NCI-H226 (cell line): ENCODE measurements around the gene VANGL1.

Experiments
- DNase-seq: peaks from one replicate; pipeline ENCODE4 v3.0.0-alpha.2; 2015

The VANGL1 gene

DNA sequence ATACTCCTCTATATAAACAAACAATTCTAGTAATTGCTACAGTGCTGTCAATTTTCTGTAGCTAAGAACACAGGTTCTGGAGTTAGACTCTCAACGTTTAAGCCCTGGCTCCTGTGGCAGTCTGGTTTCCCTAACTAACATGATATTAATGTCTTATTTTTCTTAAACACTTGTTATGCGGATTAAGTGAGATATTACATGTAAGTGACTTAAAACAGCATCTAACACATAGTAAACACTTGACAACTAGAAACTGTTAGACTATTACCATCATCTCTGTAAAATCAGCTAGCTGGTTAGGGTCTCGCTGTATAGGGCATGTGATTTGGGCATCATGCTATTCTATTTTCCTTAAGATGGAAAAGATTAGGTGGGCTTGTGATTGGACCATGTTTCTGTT is 2.3 kb downstream of the VANGL1 start:
- no peak for DNase-seq

DNA sequence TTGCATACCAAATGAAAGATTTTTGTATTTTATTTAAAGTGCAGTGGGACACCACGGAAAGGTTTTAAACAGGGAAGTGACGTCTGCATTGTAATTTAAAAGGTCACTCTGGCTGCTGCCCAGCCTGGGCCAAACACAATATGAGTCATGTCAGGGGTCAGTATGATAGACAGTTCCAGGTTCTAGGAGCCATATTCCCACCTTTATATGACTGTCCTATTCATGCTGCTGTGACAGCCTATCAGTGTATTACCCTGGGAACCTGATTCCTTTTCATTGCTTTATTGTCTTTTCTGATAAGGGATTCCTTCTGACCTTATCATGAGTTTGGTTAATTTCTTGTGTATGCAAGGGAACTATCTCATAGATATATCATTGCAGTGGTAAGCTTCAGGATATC is 5.3 kb downstream of the VANGL1 start:
- no peak for DNase-seq

DNA sequence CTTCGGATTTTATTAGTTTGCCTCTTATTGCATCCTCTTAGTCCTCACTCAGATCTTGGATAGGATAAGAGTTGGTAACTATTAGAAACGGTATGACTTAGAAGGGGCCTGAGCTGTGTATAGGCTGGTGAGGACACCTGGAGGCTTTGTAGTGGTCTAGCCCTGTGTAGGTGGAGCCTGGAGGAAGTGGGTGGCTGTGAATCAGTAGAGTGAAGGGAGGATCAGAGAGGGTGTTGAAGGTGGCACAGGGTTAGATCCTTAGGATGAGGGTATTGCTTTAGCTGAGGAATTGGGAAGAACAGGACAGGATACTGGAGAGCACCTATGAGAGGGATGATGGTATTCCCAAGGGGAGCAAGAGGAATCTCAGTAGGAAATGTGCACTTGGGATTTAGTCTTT is 5.7 kb downstream of the VANGL1 start:
- DNase-seq: no peak

DNA sequence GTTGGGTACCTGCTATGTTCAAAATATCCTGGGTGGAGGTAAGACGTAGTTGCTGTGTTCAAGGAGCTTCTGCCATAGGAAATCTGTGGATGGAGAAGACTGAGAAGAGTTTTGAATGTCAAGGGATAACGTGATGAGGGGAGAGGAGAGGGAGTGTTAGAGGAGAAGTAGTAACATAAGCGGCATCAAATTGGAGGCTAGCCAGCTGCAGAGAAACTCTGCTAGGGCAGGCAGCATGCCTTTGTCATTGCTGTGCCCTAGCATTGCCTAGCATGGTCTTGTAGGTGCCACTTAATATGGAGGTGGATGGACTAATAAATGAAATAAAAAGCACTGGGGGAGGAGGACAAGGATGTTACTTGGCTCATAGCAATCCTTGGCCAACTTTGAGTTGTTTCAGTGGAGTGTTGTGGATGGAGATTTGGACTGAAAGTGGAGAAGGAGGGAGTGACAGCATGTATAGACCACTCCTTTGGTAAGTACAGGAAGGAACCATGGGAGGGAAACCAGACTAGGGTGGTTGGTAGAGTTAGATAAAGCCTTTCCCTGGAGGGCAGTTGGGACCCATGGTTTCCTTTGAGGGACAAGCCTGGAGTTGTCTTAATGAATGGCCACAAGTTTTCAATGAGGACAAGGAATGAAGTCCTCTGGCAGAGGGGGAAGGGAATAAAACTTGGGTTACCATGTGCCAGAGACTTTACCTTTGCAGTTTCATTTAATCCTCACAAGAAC is 6.3 kb downstream of the VANGL1 start:
- DNase-seq: no peak

DNA sequence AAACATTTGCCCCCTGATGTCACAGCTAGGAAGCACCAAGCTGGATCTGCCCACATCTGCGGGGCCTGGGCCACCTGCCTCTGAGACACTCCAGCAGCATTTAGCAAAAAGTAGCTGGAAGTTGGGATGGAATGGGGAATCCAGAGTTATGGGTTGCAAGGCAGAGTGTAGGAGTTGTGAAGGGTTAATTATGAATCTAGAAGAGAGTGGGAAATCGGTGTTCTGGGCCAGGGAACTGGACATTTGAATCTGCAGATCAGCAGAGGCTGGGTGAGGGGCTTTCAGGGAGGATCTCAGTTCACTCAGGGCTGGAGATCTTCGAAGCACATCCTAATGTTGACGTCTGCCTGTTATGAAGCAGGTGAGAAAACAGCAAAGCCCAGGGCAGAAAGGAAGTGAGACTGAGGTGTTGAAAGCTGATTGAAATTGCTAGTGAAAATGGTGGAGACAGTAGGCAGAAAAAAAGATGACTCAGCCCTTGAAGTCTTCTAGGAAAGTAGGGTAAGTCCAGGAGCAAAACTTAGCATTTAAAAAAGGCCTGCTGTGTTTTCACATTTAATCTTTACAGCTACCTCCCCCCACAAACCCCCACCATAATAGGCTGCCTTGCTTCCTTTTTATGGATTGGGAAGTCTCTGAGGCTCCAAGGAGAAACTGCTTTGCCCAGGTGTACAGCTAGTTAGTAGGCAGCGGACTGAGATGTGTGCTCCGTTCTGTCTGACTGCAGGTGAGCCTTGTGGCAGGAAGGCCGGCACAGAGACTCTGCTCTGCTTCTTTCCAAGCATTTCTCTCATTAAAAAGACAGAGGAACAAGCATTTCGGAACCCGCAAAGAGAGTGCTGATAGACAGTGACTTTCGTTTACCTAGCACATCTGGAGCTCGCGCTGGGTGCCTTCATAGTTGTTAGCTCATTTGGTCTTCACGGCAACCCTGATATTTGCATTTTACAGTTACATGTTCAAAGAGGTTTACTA is 7.2 kb downstream of the VANGL1 start:
- DNase-seq: no peak

DNA sequence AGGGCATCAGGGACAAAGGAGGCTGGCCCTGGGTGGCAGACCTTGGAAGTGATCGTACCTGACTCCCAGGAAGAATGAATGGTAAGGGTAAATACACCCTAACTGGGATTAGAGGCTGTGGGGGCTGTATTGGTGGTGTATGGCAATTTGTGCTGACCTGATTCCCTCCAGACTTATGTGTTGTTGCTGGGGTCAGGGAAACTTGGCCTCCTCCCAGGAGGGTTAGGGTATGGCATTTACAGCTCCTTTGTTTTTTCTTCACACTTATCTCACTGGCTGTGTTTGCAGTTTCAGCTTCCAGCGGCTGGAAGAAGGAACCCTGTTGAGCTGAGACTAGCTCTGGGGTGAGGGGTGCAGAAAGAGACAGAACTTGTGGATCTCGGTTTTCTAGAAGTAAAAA is 8.2 kb downstream of the VANGL1 start:
- no peak for DNase-seq

DNA sequence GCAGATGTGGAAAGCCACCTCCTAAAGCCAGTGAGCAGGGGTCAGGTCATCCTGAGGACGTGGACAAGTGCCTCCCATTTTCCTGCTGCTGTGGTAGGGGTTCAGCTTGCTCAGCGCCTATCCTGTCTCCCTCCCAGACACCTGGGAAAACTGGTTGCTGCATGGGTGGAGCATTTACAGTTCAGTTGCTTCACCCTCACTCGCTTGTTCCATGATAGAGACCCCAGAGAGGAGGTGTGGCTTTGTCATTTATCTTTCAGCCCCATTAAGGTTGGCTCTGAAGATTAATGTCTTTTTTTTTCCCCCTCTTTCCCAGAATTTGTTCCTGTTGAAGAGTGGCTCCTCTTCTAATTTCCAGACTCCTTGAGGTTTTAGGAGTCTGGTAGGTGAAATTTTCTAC is 9.2 kb downstream of the VANGL1 start:
- no peak for DNase-seq

DNA sequence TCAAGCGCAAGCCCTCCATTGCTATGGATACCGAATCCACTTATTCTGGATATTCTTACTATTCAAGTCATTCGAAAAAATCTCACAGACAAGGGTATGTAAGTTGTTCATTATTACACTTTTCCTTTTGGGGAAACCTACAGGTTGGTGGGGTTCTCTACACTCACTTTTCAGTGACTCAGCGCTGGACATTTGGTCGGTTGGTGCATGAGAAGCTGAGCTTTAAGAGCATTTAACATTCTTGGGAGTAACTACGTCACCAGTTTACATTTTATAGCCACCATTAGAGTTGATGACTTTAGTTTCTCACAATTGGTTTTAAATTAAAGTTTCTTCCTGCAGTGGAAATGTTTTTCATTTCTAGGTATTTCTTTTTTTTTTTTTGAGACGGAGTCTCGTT is 9.6 kb downstream of the VANGL1 start:
- DNase-seq: no peak

DNA sequence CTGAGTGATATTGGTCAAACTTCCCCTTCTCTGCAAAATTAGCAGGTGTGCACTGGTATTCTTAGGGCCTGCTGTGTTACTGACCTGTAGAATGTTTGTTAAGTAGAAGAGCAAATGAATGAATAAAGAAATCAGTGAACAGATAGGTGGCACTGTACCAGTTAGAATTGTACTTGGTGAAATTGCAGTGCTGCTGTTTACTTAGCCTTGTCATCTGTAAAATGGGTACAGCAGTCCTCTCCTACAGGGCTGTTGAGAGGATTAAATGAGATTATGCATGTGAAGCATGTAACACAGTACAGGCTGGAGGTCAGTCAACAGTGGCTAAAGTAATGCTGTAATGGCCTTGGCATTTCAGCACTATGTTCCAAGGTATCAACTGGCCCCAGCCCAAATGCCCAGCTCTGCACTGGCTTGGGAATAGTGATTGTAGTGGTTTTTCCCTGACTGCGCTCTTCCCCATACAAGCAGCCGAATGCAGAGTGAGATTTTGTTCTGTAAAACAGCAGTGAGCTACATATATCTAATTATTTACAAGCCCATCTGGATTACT is 10.5 kb downstream of the VANGL1 start:
- DNase-seq: no peak

DNA sequence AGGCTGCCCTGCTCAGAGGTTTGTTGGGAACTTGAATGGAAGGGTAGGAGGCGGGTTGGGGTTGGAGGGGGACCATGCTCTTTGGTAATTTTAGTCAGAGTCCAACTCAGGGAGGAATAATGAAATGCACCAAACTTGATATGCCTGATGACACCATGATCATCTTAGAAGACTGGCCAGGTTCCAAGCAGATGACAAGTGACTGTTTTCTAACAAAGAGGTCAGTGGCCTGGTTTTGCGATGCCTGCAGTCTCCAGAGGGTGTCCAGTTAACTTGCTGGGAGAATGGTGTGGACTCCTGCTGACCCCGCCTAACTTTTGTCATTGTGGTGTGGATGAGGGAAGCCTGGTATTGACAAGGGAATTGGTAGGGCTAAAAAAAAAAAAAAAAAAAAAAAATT is 12.4 kb downstream of the VANGL1 start:
- no peak for DNase-seq

DNA sequence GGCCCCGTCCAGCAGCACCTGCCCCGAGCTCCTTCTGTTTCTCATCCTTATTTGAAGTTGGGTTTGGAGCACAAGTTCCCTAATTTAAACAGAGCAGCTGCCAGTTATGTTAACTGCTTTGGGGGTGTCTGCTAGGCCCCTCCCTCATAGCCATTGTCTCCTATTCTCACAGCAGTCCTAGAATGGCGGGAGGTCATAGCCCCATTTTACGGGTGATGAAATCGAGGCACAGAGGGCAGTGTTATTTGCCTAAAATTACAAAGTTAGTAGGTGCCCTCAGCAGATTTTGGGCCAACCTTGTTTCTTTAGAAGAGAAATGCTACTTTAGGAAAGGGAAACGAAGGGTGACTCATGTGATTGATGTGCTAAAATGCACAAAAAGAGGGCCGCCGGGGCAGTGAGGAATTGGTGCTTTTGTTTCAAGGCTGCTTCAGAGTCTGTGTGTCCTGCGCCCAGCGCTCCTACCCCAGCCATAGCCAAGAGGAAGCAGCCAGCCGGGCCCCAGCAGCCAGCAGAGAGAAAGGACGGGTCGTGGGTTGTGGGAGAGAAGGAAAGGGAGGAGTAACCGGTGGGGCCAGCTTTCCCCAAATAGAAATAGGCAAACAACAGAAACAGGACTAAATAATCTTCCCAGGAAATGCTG is 13.0 kb downstream of the VANGL1 start:
- no peak for DNase-seq

DNA sequence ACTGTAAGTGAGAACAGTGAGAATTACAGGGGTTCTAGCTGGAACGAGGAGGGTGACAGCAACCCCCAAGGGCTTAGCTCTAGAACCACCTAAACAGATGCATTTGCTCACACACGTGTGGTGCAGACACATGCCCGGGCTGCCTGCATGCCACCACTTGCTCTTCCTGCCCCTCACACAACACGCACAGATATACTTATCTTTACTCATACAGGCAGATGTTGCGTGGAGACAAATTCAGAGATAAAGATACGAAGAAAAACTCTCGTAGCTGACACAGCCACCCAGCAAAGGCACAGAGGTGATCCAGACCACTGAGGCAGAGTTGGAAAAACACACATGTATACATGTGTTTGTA is 13.5 kb downstream of the VANGL1 start:
- no peak for DNase-seq

DNA sequence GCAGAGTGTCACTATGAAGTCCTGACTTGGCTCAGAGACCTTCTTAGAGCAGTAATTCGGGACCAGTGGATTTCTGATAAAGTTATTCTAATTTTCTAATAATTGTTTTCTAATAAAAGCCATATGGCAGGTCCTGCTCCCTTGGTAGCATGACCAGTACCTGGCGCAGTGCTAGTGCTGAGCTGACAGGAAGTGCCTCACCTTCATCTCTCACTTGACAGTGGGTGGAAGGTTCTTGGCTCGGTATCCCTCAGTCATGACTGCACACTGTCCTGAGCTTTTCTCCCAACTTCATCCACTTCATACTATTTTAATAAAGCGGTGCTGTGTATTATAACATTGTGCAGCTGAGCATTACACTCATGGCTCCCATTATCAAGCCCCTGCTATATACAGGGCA is 14.1 kb downstream of the VANGL1 start:
- DNase-seq: no peak

DNA sequence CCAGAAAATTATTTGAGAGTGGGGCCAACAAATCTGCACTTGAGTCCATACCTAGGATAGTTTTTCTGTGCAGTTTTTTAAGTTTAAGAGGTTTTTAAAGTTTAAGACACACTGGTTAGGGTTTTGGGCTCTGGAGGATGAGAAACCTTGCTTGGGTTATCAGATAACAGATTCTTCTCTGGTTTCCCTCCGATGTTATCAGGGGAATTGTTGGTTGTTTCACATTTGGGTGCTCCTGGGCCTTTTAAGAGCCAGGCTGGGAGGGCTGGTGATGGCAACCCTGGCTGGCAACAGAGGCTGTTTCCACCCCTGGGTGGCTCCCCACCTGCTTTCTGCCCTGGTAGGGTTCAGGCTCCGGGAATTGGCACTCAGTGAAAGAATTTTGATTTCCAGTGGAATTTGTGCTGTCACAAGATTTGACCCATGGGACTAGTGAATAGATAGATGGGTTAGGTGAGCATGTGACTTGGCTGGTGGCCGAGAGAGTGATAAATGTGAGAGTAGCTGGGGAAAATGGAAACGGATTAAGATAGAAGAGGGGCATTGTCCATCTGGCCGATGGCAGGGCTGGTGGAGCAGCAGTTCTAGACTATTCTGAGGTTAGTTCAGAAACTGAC is 14.8 kb downstream of the VANGL1 start:
- DNase-seq: no peak

DNA sequence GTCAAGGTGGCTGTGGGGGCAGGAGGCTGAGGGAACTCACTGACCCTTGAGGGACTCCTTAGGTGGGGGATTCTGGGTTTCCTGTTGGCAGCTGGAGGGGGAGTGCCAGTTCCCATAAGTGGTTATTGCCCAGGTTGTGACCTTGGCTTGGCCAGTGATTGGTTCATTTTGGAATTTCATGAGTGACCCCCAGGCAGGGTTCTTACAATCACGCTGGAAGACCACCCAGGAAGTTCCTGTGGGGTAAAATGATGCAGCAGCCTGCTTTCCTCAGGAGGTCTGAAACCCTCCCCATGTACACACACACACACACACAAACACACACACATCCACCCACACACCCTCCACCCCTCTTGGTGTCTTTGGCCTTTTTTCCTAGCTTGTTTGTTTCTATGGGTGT is 16.9 kb downstream of the VANGL1 start:
- DNase-seq: no peak

DNA sequence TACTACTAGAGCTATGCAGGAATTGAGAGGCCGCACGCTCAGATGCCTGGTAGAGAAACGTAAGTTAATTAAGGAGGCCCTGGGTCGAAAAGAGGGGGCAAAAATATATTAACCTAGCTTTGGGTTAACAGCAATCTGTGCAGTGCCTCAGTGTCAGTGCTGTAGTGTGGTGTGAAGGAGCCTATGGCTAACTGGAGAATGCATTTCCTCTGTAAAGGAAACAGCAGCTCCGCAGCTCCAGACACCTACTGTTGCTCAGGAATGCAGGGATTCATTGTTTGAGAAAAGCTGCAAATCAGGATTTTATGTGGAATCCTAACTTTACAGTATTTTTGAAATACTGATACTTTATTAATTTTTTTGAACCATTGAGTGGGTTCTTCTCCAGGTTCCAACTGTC is 18.4 kb downstream of the VANGL1 start:
- no peak for DNase-seq

DNA sequence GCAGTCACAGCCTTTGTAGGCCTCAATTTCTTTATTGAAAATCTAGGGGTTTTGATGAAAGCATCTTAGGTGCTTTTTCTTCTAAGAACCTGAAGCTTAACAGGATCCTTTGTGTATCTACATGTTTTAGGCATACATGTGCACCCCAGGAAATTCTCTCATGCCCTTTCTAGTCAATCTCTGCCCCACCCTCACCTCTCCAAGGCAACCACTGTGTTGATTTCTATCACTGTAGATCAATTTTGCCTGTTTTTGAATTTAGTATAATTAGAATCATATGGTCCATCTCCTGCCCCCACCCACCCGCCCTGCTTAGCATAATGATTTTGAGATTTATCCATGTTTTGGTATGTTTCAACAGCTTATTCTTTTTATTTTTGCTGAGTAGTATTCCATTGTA is 19.4 kb downstream of the VANGL1 start:
- DNase-seq: no peak

DNA sequence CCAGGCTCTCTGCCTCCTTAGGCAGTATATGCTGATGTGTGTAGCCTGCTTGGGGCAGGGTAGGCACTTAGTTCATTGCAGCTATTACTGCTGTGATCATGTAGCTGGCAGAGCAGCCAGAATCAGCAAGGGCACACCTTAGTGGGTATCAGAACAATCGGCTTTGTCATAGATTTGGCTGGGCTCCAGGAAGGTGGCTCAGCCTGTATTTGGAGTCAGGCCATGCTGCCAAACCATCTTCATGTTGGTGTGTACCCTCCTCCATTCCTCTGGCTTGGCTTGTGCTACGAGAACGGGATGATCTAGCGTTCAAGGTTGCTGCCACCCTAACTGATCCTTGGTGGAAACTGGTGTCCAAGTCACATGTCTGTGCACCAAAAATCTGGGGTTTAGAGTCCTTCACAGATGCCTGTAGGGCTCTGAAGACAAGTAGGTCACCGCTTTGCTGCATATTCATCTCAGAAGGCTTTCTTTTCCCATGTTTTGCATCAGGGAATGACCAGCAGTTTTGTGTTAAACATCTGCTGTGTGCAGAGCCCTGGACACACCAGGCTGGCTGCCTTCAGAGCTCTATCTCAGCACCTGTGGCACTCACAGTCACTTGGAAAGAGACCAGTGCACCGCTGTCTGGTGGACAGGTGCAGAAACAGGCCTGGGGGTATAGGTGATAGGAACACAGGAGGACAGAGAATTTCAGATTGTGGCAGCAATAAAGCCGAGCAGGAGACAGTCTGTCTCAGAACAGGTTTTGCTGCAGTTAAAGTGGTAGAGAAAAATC is 23.7 kb downstream of the VANGL1 start:
- no peak for DNase-seq

DNA sequence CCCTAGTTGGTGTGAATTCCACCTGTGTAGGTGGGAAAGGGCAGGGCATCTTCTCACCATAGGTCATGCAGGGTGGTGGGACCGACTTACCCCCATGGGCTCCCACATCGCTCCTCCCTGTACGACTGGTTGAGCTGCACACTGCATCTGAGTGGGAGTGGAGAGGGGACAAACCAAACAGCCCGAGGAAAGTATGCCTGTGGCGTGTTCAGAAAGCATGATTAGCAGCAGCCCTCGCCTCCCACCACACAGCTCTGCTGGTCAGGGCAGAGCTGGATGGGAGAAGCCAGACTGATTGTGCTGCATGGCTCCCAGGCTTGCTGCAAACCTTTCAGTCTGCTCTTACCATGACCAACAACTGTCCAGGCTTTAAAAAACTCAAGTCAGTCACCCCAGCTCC is 24.4 kb downstream of the VANGL1 start:
- DNase-seq: no peak

DNA sequence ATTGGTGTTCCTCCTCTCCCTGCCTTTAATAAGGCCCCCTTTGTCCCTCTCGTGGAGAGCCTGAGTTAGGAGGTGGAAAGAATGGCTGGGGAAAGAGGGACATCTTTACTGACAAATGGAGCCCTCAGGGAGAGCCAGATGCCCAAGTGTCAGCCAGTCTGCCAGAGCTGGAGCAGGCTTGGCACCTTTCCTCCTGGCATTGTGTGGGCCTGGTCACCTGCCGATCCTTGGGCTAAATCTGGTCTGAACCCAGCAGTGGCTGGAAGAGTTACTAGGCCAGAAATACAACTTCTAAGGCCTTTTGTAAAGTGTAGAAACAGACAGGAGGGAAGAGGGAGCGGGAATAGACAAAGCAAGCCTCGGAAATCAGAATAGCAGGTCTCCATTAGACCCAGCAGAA is 24.9 kb downstream of the VANGL1 start:
- DNase-seq: no peak

DNA sequence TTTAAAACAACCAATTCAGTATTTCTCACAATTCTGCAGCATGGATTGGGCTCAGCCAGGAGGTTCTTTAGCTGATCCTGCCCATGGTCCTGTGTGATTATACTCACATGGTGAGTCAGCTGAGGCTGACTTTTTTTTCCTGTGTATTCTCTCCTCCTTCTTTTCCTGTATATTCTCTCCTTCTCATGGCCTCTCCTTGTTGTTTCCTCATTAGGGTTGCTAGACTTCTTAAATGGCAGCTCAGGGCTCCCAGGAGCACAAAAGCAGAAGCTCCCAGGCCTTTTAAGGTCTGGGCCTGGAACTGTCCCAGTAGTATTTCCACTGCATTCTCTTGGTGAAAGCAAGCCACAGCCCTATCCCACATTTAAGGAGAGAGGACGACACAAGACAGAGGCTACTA is 26.8 kb downstream of the VANGL1 start:
- DNase-seq: peak; percentile 50

DNA sequence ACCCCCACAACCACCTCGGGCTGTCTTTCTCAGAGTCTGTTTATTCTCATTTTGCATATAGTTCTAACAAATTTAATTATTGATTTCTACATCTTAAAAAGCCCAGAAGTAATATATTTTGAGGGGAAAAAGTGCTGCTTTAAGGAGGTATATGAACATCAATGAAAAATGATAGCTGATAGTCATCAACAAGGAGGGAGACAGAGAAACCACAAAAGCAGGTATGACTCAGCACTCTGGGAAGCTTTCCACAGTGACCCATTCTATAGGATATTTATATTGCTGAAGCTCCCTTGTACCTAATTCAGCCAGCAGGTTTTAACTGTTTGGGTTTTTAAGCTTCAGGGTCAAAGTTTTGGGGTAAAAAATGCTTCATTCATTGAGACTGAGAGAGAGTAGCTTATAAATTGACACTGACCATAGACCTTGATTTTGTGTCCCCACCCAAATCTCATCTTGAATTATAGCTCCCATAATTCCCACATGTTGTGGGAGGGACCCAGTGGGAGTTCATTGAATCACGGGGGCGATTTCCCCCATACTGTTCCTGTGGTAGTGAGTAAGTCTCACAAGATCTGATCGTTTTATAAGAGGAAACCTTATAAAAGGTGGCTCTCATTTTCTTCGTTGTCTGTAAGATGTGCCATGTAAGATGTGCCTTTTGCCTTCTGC is 27.4 kb downstream of the VANGL1 start:
- DNase-seq: peak; percentile 66
